Dedifferentiated amniotic fluid mesenchymal stem cell (primary cell): Measurements from ENCODE around the gene MLIP.
"Not testable (repeated sequence)": the region's sequence is repeated elsewhere in the genome, so short reads cannot be mapped to it uniquely, and the experiment has no call there.

Experiments used
- DNase-seq: peaks from one replicate; pipeline ENCODE4 v3.0.0-alpha.2; 2016; ENCODE audit errors: extremely low spot score

The MLIP gene, protein sequence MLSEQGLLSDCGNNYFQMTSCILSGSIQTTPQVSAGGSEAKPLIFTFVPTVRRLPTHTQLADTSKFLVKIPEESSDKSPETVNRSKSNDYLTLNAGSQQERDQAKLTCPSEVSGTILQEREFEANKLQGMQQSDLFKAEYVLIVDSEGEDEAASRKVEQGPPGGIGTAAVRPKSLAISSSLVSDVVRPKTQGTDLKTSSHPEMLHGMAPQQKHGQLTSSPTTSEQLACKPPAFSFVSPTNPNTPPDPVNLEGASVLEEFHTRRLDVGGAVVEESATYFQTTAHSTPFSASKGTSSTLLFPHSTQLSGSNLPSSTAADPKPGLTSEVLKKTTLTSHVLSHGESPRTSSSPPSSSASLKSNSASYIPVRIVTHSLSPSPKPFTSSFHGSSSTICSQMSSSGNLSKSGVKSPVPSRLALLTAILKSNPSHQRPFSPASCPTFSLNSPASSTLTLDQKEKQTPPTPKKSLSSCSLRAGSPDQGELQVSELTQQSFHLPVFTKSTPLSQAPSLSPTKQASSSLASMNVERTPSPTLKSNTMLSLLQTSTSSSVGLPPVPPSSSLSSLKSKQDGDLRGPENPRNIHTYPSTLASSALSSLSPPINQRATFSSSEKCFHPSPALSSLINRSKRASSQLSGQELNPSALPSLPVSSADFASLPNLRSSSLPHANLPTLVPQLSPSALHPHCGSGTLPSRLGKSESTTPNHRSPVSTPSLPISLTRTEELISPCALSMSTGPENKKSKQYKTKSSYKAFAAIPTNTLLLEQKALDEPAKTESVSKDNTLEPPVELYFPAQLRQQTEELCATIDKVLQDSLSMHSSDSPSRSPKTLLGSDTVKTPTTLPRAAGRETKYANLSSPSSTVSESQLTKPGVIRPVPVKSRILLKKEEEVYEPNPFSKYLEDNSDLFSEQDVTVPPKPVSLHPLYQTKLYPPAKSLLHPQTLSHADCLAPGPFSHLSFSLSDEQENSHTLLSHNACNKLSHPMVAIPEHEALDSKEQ

DNA sequence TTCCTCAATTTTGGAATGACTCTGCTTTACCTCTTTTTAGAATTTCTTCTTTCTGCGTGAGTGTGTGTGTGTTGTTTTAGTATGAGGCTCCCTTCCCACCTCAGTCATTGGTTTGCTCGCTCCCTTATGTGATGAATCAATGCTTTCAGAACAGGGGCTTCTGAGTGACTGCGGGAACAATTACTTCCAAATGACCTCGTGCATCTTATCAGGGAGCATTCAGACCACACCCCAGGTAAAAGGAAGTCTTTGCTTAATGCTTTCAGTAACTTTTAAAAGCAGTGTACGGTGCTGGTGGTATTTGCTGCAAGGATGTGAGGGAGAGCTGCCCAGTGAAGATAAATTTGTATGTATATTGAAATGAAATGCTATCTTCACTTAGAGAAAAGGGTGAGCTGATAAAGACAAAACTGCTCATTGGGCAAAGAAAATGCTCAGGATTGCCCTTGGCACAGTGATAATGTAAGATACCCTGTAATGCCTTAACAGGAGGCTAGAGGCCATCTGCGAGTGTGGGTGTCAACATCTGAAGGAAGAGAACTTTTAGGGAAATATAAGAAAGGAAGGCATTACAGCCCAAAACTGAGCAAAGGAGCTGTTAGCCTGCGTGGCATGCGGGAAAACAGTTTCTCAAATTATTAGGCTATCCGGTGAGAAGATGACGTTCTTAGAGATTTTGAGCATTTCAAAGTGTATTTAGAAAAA lies at the start of gene MLIP:
MLIP (plus strand) TSS at position 103 of the 705 bp plus-strand sequence; CDS start at position 140, 37 bp downstream.
- no peak for DNase-seq

DNA sequence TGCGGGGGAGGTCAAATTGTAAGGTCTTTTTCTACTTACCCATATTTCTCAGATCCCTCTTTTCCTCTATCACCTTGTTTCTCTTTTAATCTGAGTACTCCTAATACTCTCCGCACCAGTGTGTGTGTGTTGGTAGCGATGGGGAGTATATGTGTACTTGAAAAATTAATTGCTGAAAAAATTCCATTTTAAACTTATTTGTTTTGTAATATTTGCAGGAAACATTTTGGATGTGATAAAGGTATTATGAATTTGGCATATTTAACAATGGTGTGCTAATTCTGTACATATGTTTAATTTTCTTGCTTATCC lies 48.1 kb upstream of the MLIP start:
- no peak for DNase-seq

DNA sequence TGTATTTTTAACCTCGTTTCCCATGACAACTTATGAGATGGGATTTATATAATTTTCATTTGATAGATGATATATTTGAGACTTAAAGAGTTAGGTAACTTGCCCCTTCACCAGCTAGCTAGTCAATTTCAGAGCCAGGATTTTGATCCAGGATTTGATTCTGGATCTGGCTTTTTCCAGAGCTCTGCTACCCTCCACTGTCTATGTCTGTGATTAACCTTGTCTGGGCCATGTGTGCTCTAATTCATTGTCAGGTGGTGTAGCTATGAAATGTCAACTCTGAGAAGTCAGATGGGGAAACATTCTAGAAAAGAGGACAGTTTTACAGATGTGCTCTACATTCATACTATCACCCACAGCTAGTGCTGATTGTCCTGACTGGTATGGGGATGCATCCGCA lies 42.5 kb upstream of the MLIP start:
- DNase-seq = no peak

DNA sequence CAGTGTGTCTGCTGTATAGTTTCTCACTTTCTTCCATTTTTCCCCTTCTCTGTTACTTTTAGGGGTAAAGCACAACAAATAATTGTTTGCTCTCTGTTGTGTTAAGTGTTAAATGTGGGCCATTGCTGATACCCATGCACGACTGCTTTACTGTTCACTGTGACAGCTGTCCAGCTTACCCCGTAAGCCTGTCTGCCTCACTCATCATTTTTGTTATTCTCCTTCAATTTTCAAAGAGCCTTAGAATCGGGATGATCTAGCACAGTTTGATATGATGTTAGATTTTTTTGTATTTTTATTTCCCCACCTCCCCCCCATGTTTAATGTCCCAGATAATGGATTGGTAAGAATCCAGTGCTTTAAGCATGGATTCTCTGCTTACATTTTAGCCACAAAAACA lies 41.2 kb upstream of the MLIP start:
- no peak for DNase-seq

DNA sequence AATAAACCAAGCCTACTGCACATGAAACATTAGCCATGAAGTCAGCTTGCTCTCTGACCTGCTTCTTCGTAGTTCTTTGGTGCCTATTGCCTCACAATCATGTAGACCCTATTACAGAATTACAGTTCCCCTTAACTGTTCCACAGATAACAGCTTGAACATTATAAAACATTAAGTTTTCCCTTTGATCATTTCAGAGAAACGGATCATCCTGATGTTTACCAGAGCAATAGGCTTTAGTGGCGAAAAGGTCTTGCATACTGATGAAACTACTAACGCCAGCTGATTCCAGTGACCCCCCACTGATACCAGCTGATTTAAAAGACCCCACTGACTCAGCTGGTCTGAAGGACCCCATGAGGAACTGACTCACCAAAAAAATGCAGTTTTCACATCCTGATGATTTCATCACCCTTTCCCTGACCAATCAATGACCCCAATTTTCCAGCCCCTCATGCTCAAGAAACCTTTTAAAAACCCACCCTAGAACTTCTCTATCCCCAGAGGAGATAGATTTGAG lies 39.4 kb upstream of the MLIP start:
- DNase-seq = no peak

DNA sequence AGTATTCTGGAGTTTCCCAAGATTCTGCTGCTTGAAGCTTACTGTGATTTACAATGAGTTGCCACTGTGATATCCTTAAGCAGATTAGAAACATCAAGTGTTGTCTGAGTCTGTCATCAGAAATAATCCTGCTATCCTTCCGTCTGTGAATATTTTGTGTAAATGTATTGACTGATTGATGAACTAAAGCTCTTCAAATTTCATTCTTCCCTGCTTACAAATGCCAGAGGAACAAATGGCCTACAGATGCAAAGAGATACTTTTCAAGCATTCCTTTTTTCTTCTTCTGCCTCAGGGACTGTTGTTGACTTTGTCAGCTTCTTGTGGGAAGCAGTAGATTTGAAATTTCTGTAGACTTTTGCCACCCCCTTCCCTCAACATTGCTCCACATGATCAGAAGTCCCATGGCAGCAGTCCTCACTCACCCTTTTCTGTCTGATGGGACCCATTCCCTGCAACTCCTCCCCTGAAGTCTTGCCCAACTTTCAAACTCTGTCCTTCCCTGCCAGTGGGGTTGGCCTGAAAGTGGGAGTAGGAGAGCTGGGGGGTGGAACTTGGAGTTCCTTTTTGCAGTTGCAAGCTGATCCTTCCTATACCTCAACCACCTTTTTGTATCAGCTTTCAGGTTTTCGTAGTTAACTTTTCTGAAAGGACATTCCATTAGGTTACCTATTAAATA lies 38.5 kb upstream of the MLIP start:
- DNase-seq = no peak

DNA sequence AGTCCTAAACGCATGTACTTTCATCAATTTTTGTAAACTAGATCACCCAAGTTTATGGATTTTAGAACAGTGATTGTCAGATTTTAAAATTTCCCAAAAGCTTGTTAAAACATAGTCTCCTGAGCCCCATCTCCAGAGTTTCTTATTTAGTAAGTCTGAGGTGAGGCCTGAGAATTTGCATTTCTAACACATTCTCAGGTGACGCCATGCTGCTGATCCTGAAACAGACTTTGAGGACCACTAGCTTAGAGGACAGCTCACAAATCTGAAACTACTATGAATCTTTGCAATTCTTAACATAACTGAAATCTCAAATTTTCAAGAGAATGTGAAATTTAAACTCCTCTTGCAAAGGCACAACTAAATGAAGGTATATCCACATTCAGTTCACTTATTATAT lies 37.8 kb upstream of the MLIP start:
- no peak for DNase-seq

DNA sequence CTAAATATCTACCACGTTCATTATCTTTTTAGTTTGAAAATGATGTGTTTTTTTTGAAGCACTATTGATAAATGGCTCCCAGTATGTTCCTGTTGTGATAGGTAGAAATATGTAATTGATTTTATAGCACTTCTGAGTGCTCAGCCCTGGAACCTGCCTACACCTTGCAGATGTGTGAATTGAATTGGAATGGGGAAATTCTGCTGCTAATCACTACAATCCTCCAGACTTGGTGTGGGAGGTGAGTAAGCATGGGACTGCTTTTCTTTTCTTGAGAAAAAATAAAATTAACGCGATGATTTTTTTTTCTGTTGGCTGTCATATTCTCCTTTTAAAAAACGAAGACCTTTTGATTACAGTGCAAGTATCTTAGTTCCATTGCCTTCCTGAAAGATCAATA lies 37.1 kb upstream of the MLIP start:
- no peak for DNase-seq

DNA sequence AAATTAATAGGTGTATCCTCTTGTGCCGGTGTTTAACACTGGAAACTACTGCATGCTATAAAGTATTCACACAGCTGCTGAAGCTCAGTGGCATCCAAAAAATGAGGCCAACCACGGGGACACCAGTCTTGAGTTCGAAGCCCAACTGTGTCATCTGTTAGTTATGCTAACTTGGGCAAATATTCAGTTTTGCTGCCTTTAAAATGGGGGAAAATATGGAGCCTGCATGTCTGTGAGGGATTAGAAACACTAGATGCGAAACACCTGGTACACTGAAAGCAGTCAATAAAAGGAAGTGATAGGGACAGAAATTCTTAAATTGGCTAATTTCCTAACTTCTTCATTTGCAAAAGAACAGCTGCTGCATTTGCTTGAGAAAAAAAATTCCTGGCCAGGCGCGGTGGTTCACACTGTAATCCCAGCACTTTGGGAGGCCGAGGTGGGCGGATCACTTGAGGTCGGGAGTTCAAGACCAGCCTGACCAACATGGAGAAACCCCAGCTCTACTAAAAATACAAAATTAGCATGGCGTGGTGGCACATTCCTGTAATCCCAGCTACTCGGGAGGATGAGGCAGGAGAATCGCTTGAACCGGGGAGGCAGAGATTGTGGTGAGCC lies 36.6 kb upstream of the MLIP start:
- DNase-seq = no peak

DNA sequence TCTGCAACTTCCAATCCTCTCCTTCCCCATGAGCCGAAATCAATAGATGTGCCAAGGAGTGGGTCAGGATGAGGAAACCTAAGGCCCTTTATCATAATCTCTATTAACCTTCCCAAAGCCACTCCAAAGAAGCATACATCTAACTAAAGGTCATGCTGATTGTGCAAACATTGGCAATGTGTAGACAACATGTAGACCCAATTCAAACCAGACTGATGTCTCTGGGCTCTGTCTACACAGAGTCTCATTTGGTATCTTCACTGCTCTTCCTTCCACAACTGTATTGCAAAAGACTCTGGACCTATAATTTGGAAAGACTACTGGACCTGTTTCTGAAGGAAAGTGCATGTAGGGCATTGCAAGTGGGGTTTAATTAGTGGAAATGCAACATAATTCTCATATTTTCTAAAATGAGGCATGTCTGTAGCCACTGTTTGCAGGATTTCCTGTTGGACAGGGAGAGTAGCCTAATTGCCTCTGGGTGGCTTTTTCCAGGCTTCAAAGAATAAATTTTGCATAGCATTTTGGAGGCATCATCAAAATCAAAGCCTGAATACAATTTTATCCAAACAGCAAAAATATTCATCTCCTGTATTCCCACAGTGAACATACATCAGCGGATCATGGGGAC lies 35.0 kb upstream of the MLIP start:
- no peak for DNase-seq

DNA sequence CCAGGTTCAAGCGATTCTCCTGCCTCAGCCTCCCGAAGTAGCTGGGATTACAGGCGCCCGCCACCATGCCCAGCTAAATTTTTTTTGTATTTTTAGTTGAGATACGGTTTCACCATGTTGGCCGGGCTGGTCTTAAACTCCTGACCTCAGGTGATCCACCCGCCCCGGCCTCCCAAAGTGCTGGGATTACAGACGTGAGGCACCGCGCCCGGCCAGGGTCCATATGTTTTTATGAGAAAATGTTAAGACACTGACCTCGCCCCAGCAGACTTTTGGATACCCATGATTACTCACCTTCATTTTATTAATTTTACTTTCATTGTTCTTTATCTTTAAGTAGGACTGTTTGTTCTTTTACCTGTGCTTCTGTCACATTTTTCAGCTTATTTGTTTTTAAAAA lies 29.7 kb upstream of the MLIP start:
- DNase-seq = not testable (repeated sequence)

DNA sequence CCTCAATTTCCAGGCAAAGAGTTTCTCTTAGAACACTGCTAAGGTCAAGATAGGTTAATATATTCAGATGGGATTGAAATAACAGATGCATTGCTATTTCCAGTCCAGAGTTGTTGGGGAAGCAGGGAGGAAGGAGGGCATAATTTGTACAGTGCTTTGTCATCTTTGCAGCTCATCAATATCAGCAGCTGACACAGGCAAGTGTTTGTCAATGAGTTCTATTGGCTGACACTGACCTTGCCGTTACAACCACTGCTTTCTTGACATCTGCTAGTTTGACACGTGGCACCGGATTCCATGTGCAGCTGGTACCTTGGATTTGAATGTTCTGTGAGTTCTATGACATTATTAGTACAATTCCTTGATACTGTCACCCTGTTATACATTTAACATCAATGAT lies 28.0 kb upstream of the MLIP start:
- no peak for DNase-seq

DNA sequence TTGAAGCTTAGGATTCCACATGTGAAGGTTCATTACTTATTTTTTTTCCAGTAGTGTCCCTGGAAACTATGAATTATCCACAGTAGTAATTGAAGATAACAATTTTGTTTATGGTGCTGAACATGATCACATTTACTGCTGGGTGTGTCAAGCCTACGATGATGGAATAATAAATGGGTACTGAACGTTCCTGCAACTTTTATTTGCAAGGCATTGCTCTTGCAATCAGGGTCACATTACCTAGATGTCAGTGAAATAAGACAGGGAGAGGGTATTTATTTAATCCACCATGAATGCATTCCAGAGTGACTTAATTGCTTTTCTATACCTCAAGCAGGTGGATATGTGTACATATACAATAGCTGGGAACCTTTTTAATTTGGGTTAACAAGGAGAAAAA lies 27.0 kb upstream of the MLIP start:
- DNase-seq = no peak

DNA sequence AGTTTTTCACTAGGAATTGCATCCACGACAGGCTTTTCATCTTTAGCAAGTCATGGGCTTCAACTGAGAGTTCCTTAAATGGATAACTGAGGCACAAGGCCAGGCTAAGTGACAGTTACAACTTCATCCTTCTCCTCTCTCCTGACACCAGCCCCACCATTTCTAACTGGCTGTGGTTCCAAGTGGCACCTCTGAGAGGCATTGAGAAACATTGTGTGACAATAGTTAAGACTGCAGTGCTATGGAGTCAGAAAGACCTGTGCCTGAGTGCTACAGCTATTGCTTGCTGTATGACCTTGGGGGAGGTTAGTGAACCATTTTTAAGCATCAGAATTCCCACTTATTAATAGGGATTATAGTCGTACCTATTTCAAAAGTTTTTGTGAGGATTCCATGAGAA lies 26.2 kb upstream of the MLIP start:
- no peak for DNase-seq

DNA sequence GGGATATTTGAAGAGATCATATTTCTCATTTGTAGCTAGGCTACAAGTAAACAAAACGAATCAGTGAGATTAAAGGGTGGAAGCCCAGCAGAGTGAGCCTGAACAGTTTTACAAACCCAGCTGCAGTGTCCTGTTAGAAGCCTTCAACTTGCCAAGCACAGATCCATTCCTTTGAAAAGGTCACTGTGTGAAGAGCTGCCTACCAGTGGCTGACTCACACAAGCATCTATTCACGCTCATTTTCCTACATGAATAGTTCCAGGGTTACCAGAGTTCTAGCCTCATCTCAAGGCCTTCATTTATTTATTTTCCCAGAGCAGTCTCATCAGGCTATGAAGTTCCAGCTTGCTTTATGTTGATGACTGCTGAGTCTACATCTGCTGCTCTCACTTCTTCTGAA lies 25.7 kb upstream of the MLIP start:
- peak; percentile 46 for DNase-seq

DNA sequence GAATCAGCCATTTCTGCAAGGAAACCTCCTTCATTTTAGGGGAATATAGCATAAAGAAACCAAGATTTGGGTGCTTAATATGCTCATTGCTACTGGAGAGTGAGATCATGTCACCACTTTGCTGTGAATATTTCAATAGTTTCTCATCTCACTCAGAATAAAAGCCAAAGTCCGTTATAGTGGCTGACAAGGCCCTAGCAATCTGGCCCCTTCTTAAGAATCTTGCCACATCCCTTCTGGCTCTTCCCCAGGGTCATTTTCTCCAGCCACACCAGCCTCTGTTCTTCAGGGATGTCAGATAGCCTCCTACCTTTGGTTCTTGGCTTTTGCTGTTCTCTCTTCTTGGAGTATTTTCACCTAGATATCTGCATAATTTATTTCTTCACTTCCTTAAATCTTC lies 24.8 kb upstream of the MLIP start:
- no peak for DNase-seq

DNA sequence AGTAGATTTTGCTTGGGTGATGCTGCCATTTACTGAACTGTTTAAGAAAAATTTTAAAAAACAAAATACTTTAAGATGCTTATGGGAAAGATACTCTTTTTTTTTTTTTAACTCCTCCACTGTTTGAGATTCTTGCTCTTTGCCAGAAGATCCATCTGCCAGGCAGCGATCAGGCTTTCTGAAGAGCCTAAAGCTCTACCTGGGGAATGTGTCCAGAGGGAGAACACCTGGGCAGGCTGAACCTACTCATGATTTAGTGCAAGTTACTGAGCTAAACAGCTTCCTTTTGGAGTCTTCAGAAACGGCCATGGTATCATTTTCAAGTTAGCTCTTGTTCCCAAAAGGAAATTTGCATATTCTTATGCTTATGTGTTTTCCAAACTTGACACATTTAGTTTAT lies 23.5 kb upstream of the MLIP start:
- DNase-seq = no peak

DNA sequence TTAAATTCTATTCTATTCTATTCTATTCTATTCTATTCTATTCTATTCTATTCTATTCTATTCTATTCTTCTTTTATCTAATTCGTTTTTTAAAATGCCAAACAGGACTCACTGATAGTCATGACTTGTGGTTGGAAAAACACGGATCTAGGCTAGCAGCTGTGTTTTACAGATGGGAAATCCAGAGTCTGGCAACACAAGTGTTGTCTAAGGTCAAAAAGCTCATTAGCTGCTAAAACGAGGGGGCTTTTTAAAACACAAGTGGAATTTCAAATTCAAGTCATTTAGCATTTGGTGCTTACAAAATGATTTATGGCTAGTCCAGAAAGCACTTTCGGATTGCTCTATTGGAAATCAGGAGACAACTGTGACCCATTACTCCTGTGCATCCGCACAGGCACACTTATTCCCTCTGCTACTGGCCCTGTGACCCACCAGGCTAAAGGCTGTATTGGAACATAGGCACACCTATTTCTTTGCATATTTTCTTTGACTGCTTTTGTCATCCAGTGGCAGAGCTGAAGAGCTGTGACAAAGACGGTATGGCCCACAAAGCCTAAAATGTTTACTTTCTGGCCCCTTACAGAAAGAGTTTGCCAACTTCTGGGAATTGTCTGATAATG lies 17.8 kb upstream of the MLIP start:
- no peak for DNase-seq

DNA sequence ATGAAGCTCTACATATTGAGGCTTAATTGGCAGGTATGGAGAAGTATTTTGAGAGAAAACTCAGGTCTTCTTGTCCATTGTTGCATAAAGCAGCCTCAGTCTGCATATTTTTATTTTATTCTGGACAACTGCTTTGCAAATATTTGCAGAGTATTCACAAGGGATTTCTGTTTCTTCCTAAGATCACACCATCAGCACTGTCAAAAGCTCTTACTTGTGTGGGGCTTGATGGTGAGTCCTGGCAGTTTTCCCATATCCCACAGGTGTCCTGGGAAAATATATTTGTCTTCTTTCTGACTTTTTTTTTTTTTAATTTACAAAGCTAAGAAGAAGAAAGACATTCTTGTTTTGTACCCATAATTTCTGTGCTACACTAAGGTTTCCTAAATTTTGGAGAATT lies 16.9 kb upstream of the MLIP start:
- no peak for DNase-seq

DNA sequence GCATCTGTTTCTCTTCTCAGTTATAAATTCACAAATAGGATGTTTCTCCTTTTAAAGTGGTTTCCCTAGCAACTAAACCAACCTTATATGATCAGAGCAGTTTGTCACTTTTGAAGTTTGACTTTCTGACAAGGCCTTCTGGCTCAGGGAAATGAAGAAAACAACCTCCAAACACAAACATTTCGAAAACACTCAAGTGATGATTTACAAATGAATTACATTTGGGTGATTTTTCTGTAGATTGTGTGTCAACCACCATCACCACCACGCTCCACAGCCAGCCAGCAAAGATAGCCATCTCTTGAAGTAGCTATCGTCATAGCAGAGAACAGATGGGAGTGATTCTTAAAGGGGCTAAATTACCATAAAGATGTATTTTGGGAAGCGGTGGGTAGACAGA lies 16.5 kb upstream of the MLIP start:
- DNase-seq = no peak
